ENCODE results near the gene COL25A1.

DNA sequence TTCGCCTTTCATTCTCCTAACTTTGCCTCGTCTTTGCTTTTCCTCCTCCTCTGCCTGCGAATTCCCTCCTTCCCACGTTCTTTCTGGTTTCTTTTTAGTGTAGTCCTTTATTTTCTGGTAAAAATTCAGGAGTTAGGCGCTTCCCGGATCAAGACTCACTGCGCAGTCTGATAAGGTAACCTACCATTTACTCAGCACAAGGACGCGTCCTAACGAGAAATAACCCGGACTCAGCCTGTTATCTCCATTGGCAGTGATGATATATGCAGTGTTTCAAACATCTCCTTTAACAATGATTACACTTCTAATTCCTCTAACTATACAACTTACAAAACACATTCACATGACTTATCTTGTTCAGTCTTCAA, 539.2 kb downstream of the COL25A1 start:
- TF ChIP-seq, protein P1, sequence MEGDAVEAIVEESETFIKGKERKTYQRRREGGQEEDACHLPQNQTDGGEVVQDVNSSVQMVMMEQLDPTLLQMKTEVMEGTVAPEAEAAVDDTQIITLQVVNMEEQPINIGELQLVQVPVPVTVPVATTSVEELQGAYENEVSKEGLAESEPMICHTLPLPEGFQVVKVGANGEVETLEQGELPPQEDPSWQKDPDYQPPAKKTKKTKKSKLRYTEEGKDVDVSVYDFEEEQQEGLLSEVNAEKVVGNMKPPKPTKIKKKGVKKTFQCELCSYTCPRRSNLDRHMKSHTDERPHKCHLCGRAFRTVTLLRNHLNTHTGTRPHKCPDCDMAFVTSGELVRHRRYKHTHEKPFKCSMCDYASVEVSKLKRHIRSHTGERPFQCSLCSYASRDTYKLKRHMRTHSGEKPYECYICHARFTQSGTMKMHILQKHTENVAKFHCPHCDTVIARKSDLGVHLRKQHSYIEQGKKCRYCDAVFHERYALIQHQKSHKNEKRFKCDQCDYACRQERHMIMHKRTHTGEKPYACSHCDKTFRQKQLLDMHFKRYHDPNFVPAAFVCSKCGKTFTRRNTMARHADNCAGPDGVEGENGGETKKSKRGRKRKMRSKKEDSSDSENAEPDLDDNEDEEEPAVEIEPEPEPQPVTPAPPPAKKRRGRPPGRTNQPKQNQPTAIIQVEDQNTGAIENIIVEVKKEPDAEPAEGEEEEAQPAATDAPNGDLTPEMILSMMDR (IDR thresholded peaks at IDR 0.05): no peak
- TF ChIP-seq POLR2A (IDR thresholded peaks at IDR 0.05): no peak
